Heart left ventricle (tissue), 13 donors: ENCODE measurements around the gene ITGAE.

Experiments
- POLR2A ChIP-seq, 2 donors: fragments of 450-650 bp; IDR thresholded peaks; one replicate each; pipeline ENCODE4 v1.6.1; 2017; ENCODE audit warnings: antibody characterized with exemption in 2 of 2, mild to moderate bottlenecking in 2 of 2, moderate library complexity in 2 of 2
- TF ChIP-seq, protein P1 (sequence below), 12 donors: fragments of 200-600 bp; sonication (generic) in 4 of 12; IDR thresholded peaks; one replicate each; pipeline versions ENCODE4 v1.5.0 to v1.8.0; 2018 to 2022; ENCODE audit warnings: antibody characterized with exemption in 12 of 12, mild to moderate bottlenecking in 5 of 12
- donor health status: ischemic (EF 13 %, LVEDD 7.1; RV severe dilation, severe dysfunction).
- donor health status: DM: no; HTN: yes; CAD: no.
- donor health status: DM: no; HTN: no; CAD: no.
- donor health status: ischemic (EF 25% LVEDD 6.9; RV normal size, moderate dysfunction).
- donor health status: ischemic (EF 25% LVEDD 5.7; RV mildly dilated, moderate dysfunction).
- donor health status: ischemic (EF 35%, LVEDD 5.7; RV mildly dilated, moderate dysfunction).
- donor health status: nonischemic (EF 11% LVEDD 7.7; RV severe dilation, severe dysfunction).
- donor health status: DM: yes; HTN: yes; CAD: no.
- donor health status: PGD.
- donor health status: ischemic (EF 29% LVEDD 5.4; RV normal size, mild dysfunction).
- donor health status: nonischemic (EF 23%, LVEDD 6.1; RV moderate dilation, normal function).

DNA sequence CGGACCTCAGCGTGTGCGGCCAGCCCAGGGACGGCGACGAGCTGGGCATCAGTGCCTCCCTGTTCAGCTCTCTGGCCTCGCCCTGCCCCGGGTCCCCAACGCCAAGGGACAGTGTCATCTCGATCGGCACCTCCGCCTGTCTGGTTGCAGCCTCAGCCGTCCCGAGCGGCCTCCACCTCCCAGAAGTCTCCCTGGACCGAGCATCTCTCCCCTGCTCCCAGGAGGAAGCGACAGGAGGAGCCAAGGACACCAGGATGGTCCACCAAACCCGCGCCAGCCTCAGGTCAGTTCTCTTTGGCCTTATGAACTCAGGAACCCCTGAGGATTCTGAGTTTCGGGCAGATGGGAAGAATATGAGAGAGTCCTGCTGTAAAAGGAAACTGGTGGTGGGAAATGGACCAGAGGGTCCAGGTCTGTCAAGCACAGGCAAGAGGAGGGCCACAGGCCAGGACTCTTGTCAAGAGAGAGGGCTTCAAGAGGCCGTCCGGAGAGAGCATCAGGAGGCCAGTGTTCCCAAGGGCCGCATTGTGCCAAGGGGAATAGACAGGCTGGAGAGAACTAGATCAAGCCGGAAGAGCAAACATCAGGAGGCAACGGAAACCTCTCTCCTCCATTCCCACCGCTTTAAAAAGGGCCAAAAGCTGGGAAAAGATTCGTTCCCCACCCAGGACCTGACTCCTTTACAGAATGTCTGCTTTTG, 76.5 kb downstream of the ITGAE start:
- TF ChIP-seq, protein P1, sequence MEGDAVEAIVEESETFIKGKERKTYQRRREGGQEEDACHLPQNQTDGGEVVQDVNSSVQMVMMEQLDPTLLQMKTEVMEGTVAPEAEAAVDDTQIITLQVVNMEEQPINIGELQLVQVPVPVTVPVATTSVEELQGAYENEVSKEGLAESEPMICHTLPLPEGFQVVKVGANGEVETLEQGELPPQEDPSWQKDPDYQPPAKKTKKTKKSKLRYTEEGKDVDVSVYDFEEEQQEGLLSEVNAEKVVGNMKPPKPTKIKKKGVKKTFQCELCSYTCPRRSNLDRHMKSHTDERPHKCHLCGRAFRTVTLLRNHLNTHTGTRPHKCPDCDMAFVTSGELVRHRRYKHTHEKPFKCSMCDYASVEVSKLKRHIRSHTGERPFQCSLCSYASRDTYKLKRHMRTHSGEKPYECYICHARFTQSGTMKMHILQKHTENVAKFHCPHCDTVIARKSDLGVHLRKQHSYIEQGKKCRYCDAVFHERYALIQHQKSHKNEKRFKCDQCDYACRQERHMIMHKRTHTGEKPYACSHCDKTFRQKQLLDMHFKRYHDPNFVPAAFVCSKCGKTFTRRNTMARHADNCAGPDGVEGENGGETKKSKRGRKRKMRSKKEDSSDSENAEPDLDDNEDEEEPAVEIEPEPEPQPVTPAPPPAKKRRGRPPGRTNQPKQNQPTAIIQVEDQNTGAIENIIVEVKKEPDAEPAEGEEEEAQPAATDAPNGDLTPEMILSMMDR (IDR thresholded peaks at IDR 0.05): no peak
- TF ChIP-seq POLR2A (IDR thresholded peaks at IDR 0.05): no peak
